Cardiac muscle cell (in vitro differentiated cells and primary cell): ENCODE data around the gene STX7. TPM values are rescaled to one million over a fixed set of nuclear protein-coding genes. Genes with fewer than 3 reads are reported as not detected.

Experiments
- DNase-seq, 2 donors: peaks; one replicate each; pipeline versions ENCODE4 v3.0.0 to v3.0.0-alpha.2; 2010 to 2017; ENCODE audit warnings: low read depth in 1 of 2, low spot score in 1 of 2
- H3K27ac ChIP-seq: fragments of 200-600 bp; sonication (generic); 2 replicates; pipeline ENCODE4 v1.5.1; 2016
- H3K27me3 ChIP-seq: fragments of 200-600 bp; sonication (generic); 2 replicates; pipeline ENCODE4 v1.6.0; 2016; ENCODE audit warnings: control low read depth
- H3K36me3 ChIP-seq: fragments of 200-600 bp; sonication (generic); 2 replicates; pipeline ENCODE4 v1.5.1; 2016; ENCODE audit warnings: control low read depth
- H3K4me1 ChIP-seq: fragments of 200-600 bp; sonication (generic); 2 replicates; pipeline ENCODE4 v1.8.1; 2017; ENCODE audit warnings: low read depth, mild to moderate bottlenecking, mixed run types
- H3K4me3 ChIP-seq: fragments of 200-600 bp; sonication (generic); 2 replicates; pipeline ENCODE4 v1.5.1; 2016; ENCODE audit warnings: mild to moderate bottlenecking
- H3K9me3 ChIP-seq: fragments of 200-600 bp; sonication (generic); 2 replicates; pipeline ENCODE4 v1.5.1; 2017; ENCODE audit warnings: low read depth, mild to moderate bottlenecking, control low read depth
- CTCF ChIP-seq: IDR thresholded peaks from 2 replicates; pipeline ENCODE4 v1.5.1; 2012; ENCODE audit warnings: low read depth, mild to moderate bottlenecking, low read length
- polyA plus RNA-seq: library from polyadenylated mRNA; unstranded; fragments of >200 nt; fragmentation: Nextera tagmentation; extraction: Ambion mirVana; gene quantifications from 2 replicates; pipeline ENCODE4 v1.2.1, GENCODE V29; 2016
- total RNA-seq: library from RNA; depleted of rRNA; stranded (reverse); fragments of >200 nt; gene quantifications from 2 replicates; pipeline ENCODE4 v1.2.3, GENCODE V29; 2016

The STX7 gene
- total and polyA plus RNA-seq, 2 experiments from 2014 or later: 28.6 to 37.2 TPM

GRCh38 chr6:132513831-132514545 is 1.1 kb upstream of the STX7 start:
- no peak overlapping the region for H3K27ac ChIP-seq
- no peak overlapping the region for H3K4me3 ChIP-seq
- H3K36me3 ChIP-seq: no peaks in the 10 kb centered on the region
- TF ChIP-seq CTCF: no peak
- no peaks in the 10 kb centered on the region for H3K27me3 ChIP-seq
- H3K4me1 ChIP-seq: peaks cover 14% of the 10 kb centered on the region
- DNase-seq: no peak
- H3K9me3 ChIP-seq: no peaks in the 10 kb centered on the region

GRCh38 chr6:132512342-132512637 is 626 bp downstream of the STX7 start:
- no peaks in the 10 kb centered on the region for H3K9me3 ChIP-seq
- DNase-seq: no peak
- H3K27me3 ChIP-seq: no peaks in the 10 kb centered on the region
- no peak for TF ChIP-seq CTCF
- no peaks in the 10 kb centered on the region for H3K36me3 ChIP-seq
- H3K4me1 ChIP-seq: peaks cover 14% of the 10 kb centered on the region
- H3K4me3 ChIP-seq: peak overlapping the region; percentile 65
- H3K27ac ChIP-seq: peak overlapping the region; percentile 11

- no peak for DNase-seq
- H3K4me3 ChIP-seq: peak overlapping the region; percentile 65
These were observed 1.1 kb downstream of the STX7 start for GRCh38 chr6:132511831-132512220.

GRCh38 chr6:132511210-132511830 is 1.6 kb downstream of the STX7 start:
- DNase-seq: peak in 1 of 2 donors; percentile 22
- TF ChIP-seq CTCF: no peak
- Histone ChIP-seq H3K4me1 (peaks cover 14% of the 10 kb centered on the region), H3K4me3 (peak overlapping the region; percentile 65), H3K9me3 (no peaks in the 10 kb centered on the region), H3K27ac (no peak overlapping the region), H3K36me3 (no peaks in the 10 kb centered on the region), H3K27me3 (no peaks in the 10 kb centered on the region)

More at GRCh38 chr6:132511831-132512220, 1.1 kb downstream of the STX7 start:
- Histone ChIP-seq H3K27ac (no peak overlapping the region), H3K9me3 (no peaks in the 10 kb centered on the region), H3K36me3 (no peaks in the 10 kb centered on the region), H3K27me3 (no peaks in the 10 kb centered on the region), H3K4me1 (peaks cover 14% of the 10 kb centered on the region)
- no peak for TF ChIP-seq CTCF

- Histone ChIP-seq H3K4me1 (peaks cover 5% of the 10 kb centered on the region), H3K4me3 (no peak overlapping the region), H3K27me3 (no peaks in the 10 kb centered on the region), H3K9me3 (no peaks in the 10 kb centered on the region), H3K27ac (no peak overlapping the region), H3K36me3 (no peaks in the 10 kb centered on the region)
- no peak for TF ChIP-seq CTCF
- no peak for DNase-seq
These were observed 5.8 kb downstream of the STX7 start for GRCh38 chr6:132506869-132507808.
